Stimulated activated CD8-positive, alpha-beta memory T cell treated with anti-CD3 and anti-CD28 coated beads, Interleukin-7, amount 100 ng/mL, for 4 hours (primary cell): ENCODE measurements around the gene ITGA8.

ENCODE experiments used
- DNase-seq, 2 donors: peaks; one replicate each; pipeline ENCODE4 v3.0.0-alpha.2; 2020; ENCODE audit warnings: low read depth in 2 of 2

Gene ITGA8

GRCh38 chr10:15735763-15736162 is 16.0 kb upstream of the ITGA8 start:
- DNase-seq, result no peak

GRCh38 chr10:15730341-15730740 is 10.6 kb upstream of the ITGA8 start:
- no peak for DNase-seq

GRCh38 chr10:15729890-15730289 is 10.2 kb upstream of the ITGA8 start:
- no peak for DNase-seq

GRCh38 chr10:15726042-15726441 is 6.3 kb upstream of the ITGA8 start:
- no peak for DNase-seq

GRCh38 chr10:15725603-15726002 is 5.9 kb upstream of the ITGA8 start:
- no peak for DNase-seq

GRCh38 chr10:15724683-15725082 is 5.0 kb upstream of the ITGA8 start:
- DNase-seq, result no peak

- no peak for DNase-seq
Measured at GRCh38 chr10:15723803-15724202, 4.1 kb upstream of the ITGA8 start.

GRCh38 chr10:15720635-15721287 is 1.0 kb upstream of the ITGA8 start:
- DNase-seq, result no peak

GRCh38 chr10:15719049-15719898 is 448 bp downstream of the ITGA8 start:
- DNase-seq, result no peak

- no peak for DNase-seq
Measured at GRCh38 chr10:15718694-15719048, 1.1 kb downstream of the ITGA8 start.

GRCh38 chr10:15715619-15716227 is 4.0 kb downstream of the ITGA8 start:
- DNase-seq, result no peak

- no peak for DNase-seq
Measured at GRCh38 chr10:15714847-15715246, 4.9 kb downstream of the ITGA8 start.

- no peak for DNase-seq
Measured at GRCh38 chr10:15712883-15713282, 6.8 kb downstream of the ITGA8 start.

GRCh38 chr10:15710455-15710854 is 9.3 kb downstream of the ITGA8 start:
- no peak for DNase-seq

GRCh38 chr10:15705298-15705697 is 14.4 kb downstream of the ITGA8 start:
- no peak for DNase-seq

GRCh38 chr10:15704581-15704968 is 15.1 kb downstream of the ITGA8 start:
- DNase-seq, result no peak

GRCh38 chr10:15703944-15704580 is 15.7 kb downstream of the ITGA8 start:
- DNase-seq, result no peak

- no peak for DNase-seq
Measured at GRCh38 chr10:15703151-15703880, 16.4 kb downstream of the ITGA8 start.

- no peak for DNase-seq
Measured at GRCh38 chr10:15700078-15700674, 19.5 kb downstream of the ITGA8 start.

- no peak for DNase-seq
Measured at GRCh38 chr10:15695852-15696251, 23.9 kb downstream of the ITGA8 start.

- DNase-seq, result no peak
Measured at GRCh38 chr10:15690031-15690430, 29.7 kb downstream of the ITGA8 start.
